Endothelial cell (in vitro differentiated cells): Measurements from ENCODE around the gene CRTAP. TPM values are rescaled to one million over a fixed set of nuclear protein-coding genes. Genes with fewer than 3 reads are reported as not detected.
"Not testable (repeated sequence)": the region's sequence is repeated elsewhere in the genome, so short reads cannot be mapped to it uniquely, and the experiment has no call there.

ENCODE experiments used
- DNase-seq: peaks from one replicate; pipeline ENCODE4 v3.0.0; 2021; ENCODE audit warnings: low spot score
- H3K27ac Mint-ChIP-seq: one replicate; pipeline ENCODE4 v1.8.0; 2021; ENCODE audit warnings: mixed read lengths, inconsistent platforms; ENCODE audit not compliant: unreplicated experiment
- H3K27me3 Mint-ChIP-seq: one replicate; pipeline ENCODE4 v1.8.0; 2021; ENCODE audit warnings: mild to moderate bottlenecking, moderate library complexity, mixed read lengths, inconsistent platforms; ENCODE audit not compliant: unreplicated experiment
- H3K36me3 Mint-ChIP-seq: one replicate; pipeline ENCODE4 v1.8.0; 2021; ENCODE audit warnings: mild to moderate bottlenecking, low read depth, mixed read lengths, inconsistent platforms; ENCODE audit not compliant: unreplicated experiment
- H3K4me1 Mint-ChIP-seq: one replicate; pipeline ENCODE4 v1.8.0; 2021; ENCODE audit warnings: mild to moderate bottlenecking, mixed read lengths, inconsistent platforms; ENCODE audit not compliant: unreplicated experiment
- H3K4me3 Mint-ChIP-seq: one replicate; pipeline ENCODE4 v1.8.0; 2021; ENCODE audit warnings: mild to moderate bottlenecking, mixed read lengths, inconsistent platforms; ENCODE audit not compliant: unreplicated experiment
- H3K9me3 Mint-ChIP-seq: one replicate; pipeline ENCODE4 v1.8.0; 2021; ENCODE audit warnings: mixed read lengths, inconsistent platforms; ENCODE audit not compliant: unreplicated experiment
- total RNA-seq: library from RNA; stranded (reverse); fragmentation: NEBNext Ultra II Directional; extraction: Animal tissue kit (Norgen Biotek cat#: 25700); gene quantifications from one replicate; pipeline ENCODE4 v1.2.1, GENCODE V29; 2021; ENCODE audit not compliant: unreplicated experiment
- TF ChIP-seq, protein P1 (sequence below): fragments of 200-600 bp; sonication (generic); IDR thresholded peaks from one replicate; pipeline ENCODE4 v1.5.0; 2021; ENCODE audit warnings: antibody characterized with exemption; ENCODE audit not compliant: unreplicated experiment

Gene CRTAP
- total RNA-seq, 1 donor from 2014 or later, result 341 TPM

DNA sequence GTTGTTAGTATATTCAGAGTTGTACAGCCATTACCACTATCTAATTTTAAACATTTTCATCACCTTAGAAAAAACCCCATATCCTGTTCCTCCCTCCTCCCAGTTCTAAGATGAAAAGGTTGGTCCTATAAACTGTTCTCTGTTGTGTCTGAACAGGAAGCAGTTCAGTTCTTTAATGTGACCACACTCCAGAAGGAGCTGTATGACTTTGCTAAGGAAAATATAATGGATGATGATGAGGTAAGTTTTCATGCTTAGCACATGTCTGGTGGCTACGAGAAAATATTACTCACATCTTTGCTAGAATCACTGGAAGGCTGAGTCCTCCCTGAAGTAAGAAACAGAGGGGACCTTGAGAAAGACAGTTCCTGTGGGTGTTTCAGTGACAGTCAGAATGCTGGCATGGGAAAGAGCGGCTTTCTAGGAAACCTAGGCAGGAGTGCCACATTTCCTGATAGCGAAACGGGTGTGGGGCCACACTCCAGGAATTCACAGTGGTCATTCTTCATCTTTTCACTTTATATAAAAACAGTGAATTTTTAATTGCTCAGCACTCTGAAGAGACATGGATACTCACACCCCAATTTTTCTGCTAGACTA, 20.3 kb downstream of the CRTAP start:
- Mint-ChIP-seq H3K4me1 (peaks cover 4% of the 10 kb centered on the region), H3K9me3 (no peaks in the 10 kb centered on the region), H3K27ac (no peak overlapping the region), H3K27me3 (no peaks in the 10 kb centered on the region), H3K4me3 (no peak overlapping the region), H3K36me3 (peaks cover 12% of the 10 kb centered on the region)
- DNase-seq, result no peak
- TF ChIP-seq, protein P1, sequence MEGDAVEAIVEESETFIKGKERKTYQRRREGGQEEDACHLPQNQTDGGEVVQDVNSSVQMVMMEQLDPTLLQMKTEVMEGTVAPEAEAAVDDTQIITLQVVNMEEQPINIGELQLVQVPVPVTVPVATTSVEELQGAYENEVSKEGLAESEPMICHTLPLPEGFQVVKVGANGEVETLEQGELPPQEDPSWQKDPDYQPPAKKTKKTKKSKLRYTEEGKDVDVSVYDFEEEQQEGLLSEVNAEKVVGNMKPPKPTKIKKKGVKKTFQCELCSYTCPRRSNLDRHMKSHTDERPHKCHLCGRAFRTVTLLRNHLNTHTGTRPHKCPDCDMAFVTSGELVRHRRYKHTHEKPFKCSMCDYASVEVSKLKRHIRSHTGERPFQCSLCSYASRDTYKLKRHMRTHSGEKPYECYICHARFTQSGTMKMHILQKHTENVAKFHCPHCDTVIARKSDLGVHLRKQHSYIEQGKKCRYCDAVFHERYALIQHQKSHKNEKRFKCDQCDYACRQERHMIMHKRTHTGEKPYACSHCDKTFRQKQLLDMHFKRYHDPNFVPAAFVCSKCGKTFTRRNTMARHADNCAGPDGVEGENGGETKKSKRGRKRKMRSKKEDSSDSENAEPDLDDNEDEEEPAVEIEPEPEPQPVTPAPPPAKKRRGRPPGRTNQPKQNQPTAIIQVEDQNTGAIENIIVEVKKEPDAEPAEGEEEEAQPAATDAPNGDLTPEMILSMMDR, result no peak

DNA sequence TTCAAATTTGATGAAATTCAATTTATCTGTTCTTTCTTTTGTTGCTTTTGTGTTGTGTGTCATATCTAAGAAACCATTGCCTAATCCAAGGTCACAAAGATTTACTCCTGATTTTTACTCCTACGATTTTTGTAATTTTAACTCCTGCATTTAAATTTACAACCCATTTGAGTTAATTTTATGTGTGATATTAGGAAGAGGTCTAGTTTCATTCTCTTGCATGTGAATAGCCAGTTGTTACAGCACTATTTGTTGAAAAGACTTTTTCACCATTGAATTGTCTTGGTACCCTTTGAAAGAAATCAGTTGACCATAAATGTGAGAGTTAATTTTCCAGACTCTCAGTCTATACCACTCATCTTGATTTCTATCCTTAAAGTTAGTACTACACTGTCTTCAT, 23.9 kb downstream of the CRTAP start:
- no peak overlapping the region for H3K4me3 Mint-ChIP-seq
- H3K27me3 Mint-ChIP-seq, result peaks cover 4% of the 10 kb centered on the region
- TF ChIP-seq, protein P1, result no peak
- H3K36me3 Mint-ChIP-seq, result peaks cover 27% of the 10 kb centered on the region
- DNase-seq, result no peak
- no peaks in the 10 kb centered on the region for H3K9me3 Mint-ChIP-seq
- H3K4me1 Mint-ChIP-seq, result peaks cover 10% of the 10 kb centered on the region
- no peak overlapping the region for H3K27ac Mint-ChIP-seq

GRCh38 chr3:33139006-33139623, 25.3 kb downstream of the CRTAP start:
- H3K27me3 Mint-ChIP-seq, H3K4me3 Mint-ChIP-seq, H3K9me3 Mint-ChIP-seq, H3K27ac Mint-ChIP-seq, DNase-seq: not testable (repeated sequence)
- Mint-ChIP-seq H3K36me3 (peaks cover 41% of the 10 kb centered on the region), H3K4me1 (peaks cover 20% of the 10 kb centered on the region)

GRCh38 chr3:33139996-33140395, 26.2 kb downstream of the CRTAP start:
- Mint-ChIP-seq H3K4me3 (no peak overlapping the region), H3K27me3 (peaks cover 7% of the 10 kb centered on the region), H3K27ac (no peak overlapping the region), H3K36me3 (peaks cover 39% of the 10 kb centered on the region), H3K9me3 (no peaks in the 10 kb centered on the region), H3K4me1 (peaks cover 23% of the 10 kb centered on the region)
- TF ChIP-seq, protein P1, result no peak
- DNase-seq, result no peak

DNA sequence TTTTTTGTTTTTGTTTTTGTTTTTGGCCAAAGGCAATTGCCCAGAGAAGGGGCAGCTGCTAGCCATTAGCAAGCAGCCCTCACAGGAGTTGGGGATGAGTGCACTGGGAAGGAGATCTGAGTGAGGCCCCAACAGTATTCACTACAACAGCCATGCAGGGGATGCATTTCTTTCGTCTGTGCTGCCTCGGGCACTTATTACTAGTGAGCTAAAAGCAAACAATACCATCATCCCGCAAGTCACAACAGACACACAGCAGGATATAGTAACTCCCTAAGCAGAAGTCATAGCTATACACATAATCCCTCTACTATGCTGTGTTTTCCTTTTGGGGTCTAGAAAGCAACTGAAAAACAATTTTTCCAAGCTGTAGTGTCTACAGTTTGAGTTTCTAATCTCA, 27.2 kb downstream of the CRTAP start:
- H3K4me1 Mint-ChIP-seq, result peaks cover 23% of the 10 kb centered on the region
- peaks cover 39% of the 10 kb centered on the region for H3K36me3 Mint-ChIP-seq
- DNase-seq, result no peak
- no peak overlapping the region for H3K27ac Mint-ChIP-seq
- peaks cover 7% of the 10 kb centered on the region for H3K27me3 Mint-ChIP-seq
- TF ChIP-seq, protein P1, result no peak
- no peak overlapping the region for H3K4me3 Mint-ChIP-seq
- H3K9me3 Mint-ChIP-seq, result no peaks in the 10 kb centered on the region
